DND-41 (cell line): ENCODE measurements around the gene L3MBTL4.

ENCODE experiments used
- ATAC-seq: fragments of 200-7000 bp; cut with Tn5 transposase; 3 replicates; pipeline ENCODE4 v1.9.1; 2021; ENCODE audit warnings: low read depth; ENCODE audit not compliant: insufficient read depth
- DNase-seq: peaks from one replicate; pipeline ENCODE4 v3.0.0-alpha.2; 2020
- H2AFZ ChIP-seq: 2 replicates; pipeline ENCODE4 v1.6.0; 2012; ENCODE audit warnings: low read depth, low read length
- H3K27ac ChIP-seq: 2 replicates; pipeline ENCODE4 v1.5.1; 2012; ENCODE audit warnings: low read length, inconsistent platforms
- H3K27me3 ChIP-seq: fragments of 200-600 bp; sonication (generic); 2 replicates; pipeline ENCODE4 v1.6.0; 2012; ENCODE audit warnings: low read length, mild to moderate bottlenecking, inconsistent platforms; ENCODE audit not compliant: insufficient read depth, poor library complexity
- H3K36me3 ChIP-seq: 2 replicates; pipeline ENCODE4 v1.5.1; 2012; ENCODE audit warnings: low read length, inconsistent platforms; ENCODE audit not compliant: insufficient read depth
- H3K4me1 ChIP-seq: 2 replicates; pipeline ENCODE4 v1.5.1; 2012; ENCODE audit warnings: mild to moderate bottlenecking, low read length; ENCODE audit not compliant: insufficient read depth
- H3K4me2 ChIP-seq: 2 replicates; pipeline ENCODE4 v1.6.0; 2012; ENCODE audit warnings: mild to moderate bottlenecking, moderate library complexity, low read length, inconsistent platforms; ENCODE audit not compliant: insufficient read depth
- H3K4me3 ChIP-seq, 2 experiments: fragments of 200-600 bp in 1 of 2; shearing (Covaris generic) in 1 of 2; 2 replicates each; pipeline ENCODE4 v1.5.1; 2012 to 2016; ENCODE audit warnings: inconsistent platforms in 2 of 2, low read length in 2 of 2, mild to moderate bottlenecking in 2 of 2, low read depth in 1 of 2, moderate library complexity in 1 of 2
- H3K79me2 ChIP-seq: 2 replicates; pipeline ENCODE4 v1.6.0; 2012; ENCODE audit warnings: low read length, inconsistent platforms; ENCODE audit not compliant: insufficient read depth
- H3K9ac ChIP-seq: 2 replicates; pipeline ENCODE4 v1.6.0; 2012; ENCODE audit warnings: low read depth, mild to moderate bottlenecking, inconsistent platforms, low read length, moderate library complexity
- H3K9me3 ChIP-seq: 2 replicates; pipeline ENCODE4 v1.5.1; 2012; ENCODE audit warnings: low read length, moderate library complexity, mild to moderate bottlenecking, inconsistent platforms; ENCODE audit not compliant: insufficient read depth, severe bottlenecking
- H4K20me1 ChIP-seq: 2 replicates; pipeline ENCODE4 v1.6.0; 2012; ENCODE audit warnings: low read length; ENCODE audit not compliant: insufficient read depth
- EZH2 ChIP-seq: IDR thresholded peaks from 3 replicates; pipeline ENCODE4 v1.6.1; 2012; ENCODE audit warnings: borderline replicate concordance, low read depth, mild to moderate bottlenecking, moderate library complexity, low read length, inconsistent platforms; ENCODE audit not compliant: severe bottlenecking
- TF ChIP-seq, protein P1 (sequence below): IDR thresholded peaks from 2 replicates; pipeline ENCODE4 v1.5.1; 2012; ENCODE audit warnings: borderline replicate concordance, low read length, moderate library complexity, mild to moderate bottlenecking; ENCODE audit not compliant: poor library complexity, severe bottlenecking; ENCODE audit errors: extremely low read depth

L3MBTL4 gene

DNA sequence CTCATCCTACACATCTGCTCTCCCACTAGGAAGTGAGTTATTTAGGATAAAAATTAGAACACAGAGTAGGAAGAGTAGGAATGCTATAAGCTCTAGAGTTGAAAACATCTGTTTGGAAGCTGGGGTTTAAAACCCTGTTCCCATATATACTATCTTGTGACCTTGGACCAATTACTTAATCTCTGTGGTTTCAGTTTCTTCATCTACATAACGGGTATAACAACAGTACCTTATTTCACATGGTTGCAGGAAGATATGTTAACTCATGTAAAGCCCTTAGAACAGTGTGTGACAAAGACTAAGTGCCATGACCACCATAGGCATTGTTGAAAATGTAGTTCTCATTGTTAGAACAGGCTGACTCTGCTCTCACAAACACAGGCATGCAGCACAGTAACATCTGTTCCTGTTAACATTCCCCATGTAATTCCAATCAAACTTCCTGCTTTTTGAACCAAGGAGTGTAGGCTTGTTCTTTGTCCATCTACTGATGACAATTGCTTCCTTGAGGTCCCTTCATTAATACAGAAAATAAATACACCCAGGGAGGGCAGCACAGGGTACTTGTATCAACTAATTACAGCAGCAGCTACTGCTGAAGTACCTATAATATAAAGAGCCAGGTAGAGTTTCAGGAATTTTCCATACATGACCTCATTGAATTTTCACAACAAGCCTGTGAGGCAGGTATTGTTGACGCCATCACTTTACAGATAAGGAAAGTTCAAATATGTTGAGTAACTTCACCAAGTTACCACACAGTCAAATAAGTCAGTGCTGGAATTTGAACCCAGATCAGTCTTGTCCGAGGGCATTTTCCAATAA is 204.2 kb downstream of the L3MBTL4 start:
- Histone ChIP-seq H2AFZ (no peak overlapping the region), H3K27me3 (no peaks in the 10 kb centered on the region), H3K4me1 (no peaks in the 10 kb centered on the region), H3K4me3 (no peak overlapping the region), H3K36me3 (no peaks in the 10 kb centered on the region), H3K9ac (no peak overlapping the region), H3K9me3 (no peaks in the 10 kb centered on the region), H3K27ac (no peak overlapping the region), H3K79me2 (no peaks in the 10 kb centered on the region), H3K4me2 (no peak overlapping the region), H4K20me1 (no peaks in the 10 kb centered on the region)
- no peak for TF ChIP-seq EZH2
- TF ChIP-seq, protein P1, sequence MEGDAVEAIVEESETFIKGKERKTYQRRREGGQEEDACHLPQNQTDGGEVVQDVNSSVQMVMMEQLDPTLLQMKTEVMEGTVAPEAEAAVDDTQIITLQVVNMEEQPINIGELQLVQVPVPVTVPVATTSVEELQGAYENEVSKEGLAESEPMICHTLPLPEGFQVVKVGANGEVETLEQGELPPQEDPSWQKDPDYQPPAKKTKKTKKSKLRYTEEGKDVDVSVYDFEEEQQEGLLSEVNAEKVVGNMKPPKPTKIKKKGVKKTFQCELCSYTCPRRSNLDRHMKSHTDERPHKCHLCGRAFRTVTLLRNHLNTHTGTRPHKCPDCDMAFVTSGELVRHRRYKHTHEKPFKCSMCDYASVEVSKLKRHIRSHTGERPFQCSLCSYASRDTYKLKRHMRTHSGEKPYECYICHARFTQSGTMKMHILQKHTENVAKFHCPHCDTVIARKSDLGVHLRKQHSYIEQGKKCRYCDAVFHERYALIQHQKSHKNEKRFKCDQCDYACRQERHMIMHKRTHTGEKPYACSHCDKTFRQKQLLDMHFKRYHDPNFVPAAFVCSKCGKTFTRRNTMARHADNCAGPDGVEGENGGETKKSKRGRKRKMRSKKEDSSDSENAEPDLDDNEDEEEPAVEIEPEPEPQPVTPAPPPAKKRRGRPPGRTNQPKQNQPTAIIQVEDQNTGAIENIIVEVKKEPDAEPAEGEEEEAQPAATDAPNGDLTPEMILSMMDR, result no peak
- DNase-seq, result no peak
- ATAC-seq, result no peak

GRCh38 chr18:6207941-6208340 is 206.8 kb downstream of the L3MBTL4 start:
- Histone ChIP-seq H3K79me2 (no peaks in the 10 kb centered on the region), H3K4me3 (no peak overlapping the region), H3K27ac (no peak overlapping the region), H3K9me3 (no peaks in the 10 kb centered on the region), H3K36me3 (no peaks in the 10 kb centered on the region), H3K27me3 (no peaks in the 10 kb centered on the region), H3K4me2 (no peak overlapping the region), H3K9ac (no peak overlapping the region), H2AFZ (no peak overlapping the region), H4K20me1 (no peaks in the 10 kb centered on the region), H3K4me1 (no peaks in the 10 kb centered on the region)
- no peak for DNase-seq
- ATAC-seq, result no peak
- TF ChIP-seq, protein P1, result no peak
- no peak for TF ChIP-seq EZH2

DNA sequence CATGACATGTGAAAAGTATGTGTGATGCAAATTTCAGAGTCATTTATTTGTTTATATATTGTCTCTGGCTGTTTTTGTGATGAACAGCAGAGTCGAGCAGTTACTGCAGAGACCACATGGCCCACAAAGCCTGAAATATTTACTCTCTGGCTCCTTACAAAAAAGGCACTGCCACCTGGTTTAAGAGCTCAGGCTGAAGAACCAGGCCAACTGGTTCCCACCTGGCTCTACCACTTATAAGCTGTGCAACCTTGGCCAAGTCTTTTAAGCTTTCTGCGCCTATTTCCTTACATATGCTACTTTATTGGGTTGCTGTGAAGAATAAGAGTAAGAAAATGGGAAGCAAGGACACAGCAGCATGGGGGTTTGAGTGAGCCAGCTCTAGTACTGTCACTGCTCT is 207.6 kb downstream of the L3MBTL4 start:
- H3K4me2 ChIP-seq, result no peak overlapping the region
- DNase-seq (no peak), ATAC-seq (no peak)
- no peak overlapping the region for H3K4me3 ChIP-seq
- no peaks in the 10 kb centered on the region for H3K4me1 ChIP-seq
- TF ChIP-seq, protein P1, result no peak
- no peak for TF ChIP-seq EZH2
- H3K27ac ChIP-seq, result no peak overlapping the region
- no peaks in the 10 kb centered on the region for H3K36me3 ChIP-seq
- no peak overlapping the region for H3K9ac ChIP-seq
- H4K20me1 ChIP-seq, result no peaks in the 10 kb centered on the region
- H3K79me2 ChIP-seq, result no peaks in the 10 kb centered on the region
- H3K27me3 ChIP-seq, result no peaks in the 10 kb centered on the region
- no peaks in the 10 kb centered on the region for H3K9me3 ChIP-seq
- H2AFZ ChIP-seq, result no peak overlapping the region
